HEK293 (cell line): ENCODE results near the gene JPH2.

ENCODE experiments used
- CTCF ChIA-PET: fragments of 350-600 bp; formaldehyde crosslinking; extraction: SDS; loops from one replicate; lab custom pipeline; 2021; ENCODE audit warnings: antibody characterized with exemption; lab: Yijun Ruan, JAX
- POLR2A ChIA-PET: fragments of 300-600 bp; formaldehyde crosslinking; extraction: SDS; loops from one replicate; lab custom pipeline; 2020; ENCODE audit warnings: antibody characterized with exemption, inconsistent platforms; lab: Yijun Ruan, JAX
- H3K27ac ChIP-seq: fragments of 200-500 bp; sonication (Bioruptor generic); 2 replicates; pipeline ENCODE4 v1.5.1; 2014; ENCODE audit warnings: low read depth, low read length, control low read depth, inconsistent platforms; ENCODE audit errors: extremely low read depth
- H3K36me3 ChIP-seq, 2 experiments: fragments of 200-500 bp in 1 of 2; sonication (Bioruptor generic) in 1 of 2; 1 replicate in 1 of 2; 2 replicates in 1 of 2; pipeline ENCODE4 v1.5.1; 2014 to 2017; ENCODE audit warnings: inconsistent platforms in 2 of 2, low read length in 2 of 2; ENCODE audit not compliant: control insufficient read depth in 2 of 2, insufficient read depth in 1 of 2
- H3K4me1 ChIP-seq: fragments of 200-500 bp; sonication (Bioruptor generic); 2 replicates; pipeline ENCODE4 v1.5.1; 2014; ENCODE audit warnings: mild to moderate bottlenecking, low read length, inconsistent platforms; ENCODE audit not compliant: control insufficient read depth, insufficient read depth
- H3K4me3 ChIP-seq: 2 replicates; pipeline ENCODE4 v1.5.1; 2011; ENCODE audit warnings: low read depth, mild to moderate bottlenecking, control low read depth, low read length, moderate library complexity
- H3K9me3 ChIP-seq: fragments of 200-500 bp; sonication (Bioruptor generic); 2 replicates; pipeline ENCODE4 v1.5.1; 2014; ENCODE audit warnings: low read depth, low read length, inconsistent platforms; ENCODE audit not compliant: control insufficient read depth, insufficient read depth
- KLF10 ChIP-seq: fragments of 450-650 bp; IDR thresholded peaks from 2 replicates; pipeline ENCODE4 v1.5.1; 2018; ENCODE audit warnings: missing biosample characterization, mild to moderate bottlenecking, missing genetic modification characterization
- KLF7 ChIP-seq: fragments of 450-650 bp; formaldehyde crosslinking; IDR thresholded peaks from 2 replicates; pipeline ENCODE4 v1.5.1; 2016; ENCODE audit warnings: missing biosample characterization, missing genetic modification characterization, borderline replicate concordance
- KLF8 ChIP-seq: fragments of 450-650 bp; formaldehyde crosslinking; IDR thresholded peaks from 2 replicates; pipeline ENCODE4 v1.5.1; 2016; ENCODE audit warnings: missing biosample characterization, missing genetic modification characterization
- SCRT1 ChIP-seq: fragments of 450-650 bp; formaldehyde crosslinking; IDR thresholded peaks from 2 replicates; pipeline ENCODE4 v1.5.1; 2016; ENCODE audit warnings: missing biosample characterization, missing genetic modification characterization, borderline replicate concordance
- SP2 ChIP-seq: fragments of 450-650 bp; formaldehyde crosslinking; IDR thresholded peaks from 2 replicates; pipeline ENCODE4 v1.5.1; 2016; ENCODE audit warnings: missing biosample characterization, missing genetic modification characterization
- TRIM28 ChIP-seq: IDR thresholded peaks from 2 replicates; pipeline ENCODE4 v1.6.1; 2011; ENCODE audit warnings: low read length, control low read depth, borderline replicate concordance
- YY1 ChIP-seq: fragments of 450-650 bp; formaldehyde crosslinking; IDR thresholded peaks from 2 replicates; pipeline ENCODE4 v1.5.1; 2018; ENCODE audit warnings: missing biosample characterization, missing genetic modification characterization
- YY2 ChIP-seq: fragments of 450-650 bp; formaldehyde crosslinking; IDR thresholded peaks from 2 replicates; pipeline ENCODE4 v1.5.1; 2016; ENCODE audit warnings: missing biosample characterization, missing genetic modification characterization
- ZFHX2 ChIP-seq: fragments of 450-650 bp; formaldehyde crosslinking; conservative IDR thresholded peaks from 2 replicates; pipeline ENCODE4 v1.5.1; 2016; ENCODE audit warnings: missing biosample characterization, missing genetic modification characterization
- ZFP69B ChIP-seq: fragments of 450-650 bp; formaldehyde crosslinking; IDR thresholded peaks from 2 replicates; pipeline ENCODE4 v1.5.1; 2016; ENCODE audit warnings: missing biosample characterization, missing genetic modification characterization
- ZIC2 ChIP-seq: fragments of 450-650 bp; formaldehyde crosslinking; IDR thresholded peaks from 2 replicates; pipeline ENCODE4 v1.5.1; 2016; ENCODE audit warnings: missing biosample characterization, missing genetic modification characterization
- ZNF10 ChIP-seq: fragments of 450-650 bp; formaldehyde crosslinking; IDR thresholded peaks from 2 replicates; pipeline ENCODE4 v1.5.1; 2017; ENCODE audit warnings: missing biosample characterization, missing genetic modification characterization
- ZNF121 ChIP-seq: fragments of 450-650 bp; formaldehyde crosslinking; IDR thresholded peaks from 2 replicates; pipeline ENCODE4 v1.5.1; 2016; ENCODE audit warnings: missing biosample characterization, missing genetic modification characterization
- ZNF132 ChIP-seq: fragments of 450-650 bp; formaldehyde crosslinking; IDR thresholded peaks from 2 replicates; pipeline ENCODE4 v1.5.1; 2017; ENCODE audit warnings: missing biosample characterization, missing genetic modification characterization, borderline replicate concordance
- ZNF16 ChIP-seq: fragments of 450-650 bp; formaldehyde crosslinking; IDR thresholded peaks from 2 replicates; pipeline ENCODE4 v1.5.1; 2016; ENCODE audit warnings: low read depth, missing biosample characterization, missing genetic modification characterization
- ZNF175 ChIP-seq: fragments of 450-650 bp; formaldehyde crosslinking; IDR thresholded peaks from 2 replicates; pipeline ENCODE4 v1.5.1; 2016; ENCODE audit warnings: missing biosample characterization, missing genetic modification characterization
- ZNF2 ChIP-seq: fragments of 450-650 bp; formaldehyde crosslinking; IDR thresholded peaks from 2 replicates; pipeline ENCODE4 v1.5.1; 2016; ENCODE audit warnings: missing biosample characterization, missing genetic modification characterization
- ZNF24 ChIP-seq: fragments of 450-650 bp; formaldehyde crosslinking; IDR thresholded peaks from 2 replicates; pipeline ENCODE4 v1.5.1; 2016; ENCODE audit warnings: missing biosample characterization, missing genetic modification characterization
- ZNF366 ChIP-seq: fragments of 450-650 bp; formaldehyde crosslinking; conservative IDR thresholded peaks from 2 replicates; pipeline ENCODE4 v1.5.1; 2016; ENCODE audit warnings: missing biosample characterization, missing genetic modification characterization
- ZNF548 ChIP-seq: fragments of 450-650 bp; formaldehyde crosslinking; IDR thresholded peaks from 2 replicates; pipeline ENCODE4 v1.5.1; 2016; ENCODE audit warnings: missing biosample characterization, missing genetic modification characterization
- ZNF629 ChIP-seq: fragments of 450-650 bp; formaldehyde crosslinking; IDR thresholded peaks from 2 replicates; pipeline ENCODE4 v1.5.1; 2017; ENCODE audit warnings: missing biosample characterization, missing genetic modification characterization
- ZNF837 ChIP-seq: fragments of 450-650 bp; formaldehyde crosslinking; IDR thresholded peaks from 2 replicates; pipeline ENCODE4 v1.5.1; 2016; ENCODE audit warnings: missing biosample characterization, missing genetic modification characterization
- TF ChIP-seq, protein P1 (sequence below): fragments of 450-650 bp; IDR thresholded peaks from 2 replicates; pipeline ENCODE4 v1.5.1; 2018; ENCODE audit warnings: missing biosample characterization, mild to moderate bottlenecking, missing genetic modification characterization
- TF ChIP-seq, protein P2 (sequence below): IDR thresholded peaks from 2 replicates; pipeline ENCODE4 v1.6.1; 2011; ENCODE audit warnings: mild to moderate bottlenecking, low read depth, low read length, borderline replicate concordance
- TF ChIP-seq, protein P3 (sequence below): fragments of 450-650 bp; formaldehyde crosslinking; IDR thresholded peaks from 2 replicates; pipeline ENCODE4 v1.5.1; 2016; ENCODE audit warnings: missing biosample characterization, missing genetic modification characterization
- TF ChIP-seq, protein P4 (sequence below): fragments of 450-650 bp; formaldehyde crosslinking; IDR thresholded peaks from 2 replicates; pipeline ENCODE4 v1.5.1; 2016; ENCODE audit warnings: missing biosample characterization, missing genetic modification characterization, borderline replicate concordance

The JPH2 gene

DNA sequence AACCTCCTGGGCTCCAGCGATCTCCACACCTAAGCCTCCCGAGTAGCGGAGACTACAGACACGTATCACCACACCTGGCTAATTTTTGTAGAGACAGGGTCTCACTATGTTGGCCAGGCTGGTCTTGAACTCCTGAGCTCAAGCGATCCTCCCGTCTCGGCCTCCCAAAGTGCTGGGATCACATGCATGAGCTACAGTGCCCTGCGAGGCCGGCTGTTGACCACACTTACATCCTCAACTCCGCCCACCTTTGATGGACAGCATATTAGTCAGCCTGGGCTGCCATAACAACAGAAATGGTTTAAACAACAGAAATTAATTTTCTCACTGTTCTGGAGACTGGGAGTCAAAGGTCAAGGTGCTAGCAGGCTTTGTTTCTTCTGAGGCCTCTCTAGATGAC is 107.7 kb downstream of the JPH2 start:
- TF ChIP-seq YY2 (tag by site-specific recombination) (no peak), ZNF175 (tag by site-specific recombination) (no peak), ZNF121 (tag by site-specific recombination) (peak; percentile 23; the same call in 1 of the 2 replicates), ZIC2 (tag by site-specific recombination) (no peak), SP2 (tag by site-specific recombination) (no peak)
- TF ChIP-seq, protein P1, sequence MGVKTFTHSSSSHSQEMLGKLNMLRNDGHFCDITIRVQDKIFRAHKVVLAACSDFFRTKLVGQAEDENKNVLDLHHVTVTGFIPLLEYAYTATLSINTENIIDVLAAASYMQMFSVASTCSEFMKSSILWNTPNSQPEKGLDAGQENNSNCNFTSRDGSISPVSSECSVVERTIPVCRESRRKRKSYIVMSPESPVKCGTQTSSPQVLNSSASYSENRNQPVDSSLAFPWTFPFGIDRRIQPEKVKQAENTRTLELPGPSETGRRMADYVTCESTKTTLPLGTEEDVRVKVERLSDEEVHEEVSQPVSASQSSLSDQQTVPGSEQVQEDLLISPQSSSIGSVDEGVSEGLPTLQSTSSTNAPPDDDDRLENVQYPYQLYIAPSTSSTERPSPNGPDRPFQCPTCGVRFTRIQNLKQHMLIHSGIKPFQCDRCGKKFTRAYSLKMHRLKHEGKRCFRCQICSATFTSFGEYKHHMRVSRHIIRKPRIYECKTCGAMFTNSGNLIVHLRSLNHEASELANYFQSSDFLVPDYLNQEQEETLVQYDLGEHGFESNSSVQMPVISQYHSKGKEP, result no peak
- TF ChIP-seq, protein P2, sequence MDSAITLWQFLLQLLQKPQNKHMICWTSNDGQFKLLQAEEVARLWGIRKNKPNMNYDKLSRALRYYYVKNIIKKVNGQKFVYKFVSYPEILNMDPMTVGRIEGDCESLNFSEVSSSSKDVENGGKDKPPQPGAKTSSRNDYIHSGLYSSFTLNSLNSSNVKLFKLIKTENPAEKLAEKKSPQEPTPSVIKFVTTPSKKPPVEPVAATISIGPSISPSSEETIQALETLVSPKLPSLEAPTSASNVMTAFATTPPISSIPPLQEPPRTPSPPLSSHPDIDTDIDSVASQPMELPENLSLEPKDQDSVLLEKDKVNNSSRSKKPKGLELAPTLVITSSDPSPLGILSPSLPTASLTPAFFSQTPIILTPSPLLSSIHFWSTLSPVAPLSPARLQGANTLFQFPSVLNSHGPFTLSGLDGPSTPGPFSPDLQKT, result no peak
- H3K4me1 ChIP-seq, result no peaks in the 10 kb centered on the region
- H3K9me3 ChIP-seq, result no peaks in the 10 kb centered on the region
- H3K4me3 ChIP-seq, result no peak overlapping the region
- ChIA-PET CTCF (interaction anchor here (1.2 to 7.2 kb wide), 5 partner anchors 13 to 630 kb away, joined by 3 to 105 read pairs (median 4); no protein-coding TSS in a partner anchor), POLR2A (no interaction called here)
- no peak overlapping the region for H3K27ac ChIP-seq
- no peaks in the 10 kb centered on the region for H3K36me3 ChIP-seq

DNA sequence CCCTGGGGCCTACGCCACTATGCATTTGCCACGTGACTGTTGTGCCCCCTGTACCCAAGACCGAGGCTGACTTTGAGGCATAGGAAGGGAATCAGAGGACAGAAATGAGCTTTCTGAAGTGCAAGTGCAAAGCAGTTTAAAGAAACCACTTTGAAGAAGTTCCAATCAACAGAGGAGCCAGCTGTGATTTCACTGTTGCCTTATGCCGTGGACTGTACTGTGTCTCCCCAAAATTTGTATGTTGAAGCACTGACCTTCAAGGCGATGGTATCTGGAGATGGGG is 111.1 kb downstream of the JPH2 start:
- POLR2A ChIA-PET, result no interaction called here
- Histone ChIP-seq H3K9me3 (no peaks in the 10 kb centered on the region), H3K36me3 (no peaks in the 10 kb centered on the region), H3K4me3 (no peak overlapping the region)
- TF ChIP-seq ZNF132 (tag by site-specific recombination), result no peak
- TF ChIP-seq ZNF24 (tag by site-specific recombination), result no peak
- TF ChIP-seq KLF7 (tag by site-specific recombination), result no peak
- no peak for TF ChIP-seq ZNF10 (tag by site-specific recombination)
- TF ChIP-seq, protein P3, sequence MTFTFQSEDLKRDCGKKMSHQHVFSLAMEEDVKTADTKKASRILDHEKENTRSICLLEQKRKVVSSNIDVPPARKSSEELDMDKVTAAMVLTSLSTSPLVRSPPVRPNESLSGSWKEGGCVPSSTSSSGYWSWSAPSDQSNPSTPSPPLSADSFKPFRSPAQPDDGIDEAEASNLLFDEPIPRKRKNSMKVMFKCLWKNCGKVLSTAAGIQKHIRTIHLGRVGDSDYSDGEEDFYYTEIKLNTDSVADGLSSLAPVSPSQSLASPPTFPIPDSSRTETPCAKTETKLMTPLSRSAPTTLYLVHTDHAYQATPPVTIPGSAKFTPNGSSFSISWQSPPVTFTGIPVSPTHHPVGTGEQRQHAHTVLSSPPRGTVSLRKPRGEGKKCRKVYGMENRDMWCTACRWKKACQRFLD (tag by site-specific recombination), result no peak
- TF ChIP-seq ZNF366 (tag by site-specific recombination), result no peak
- TF ChIP-seq, all 188 proteins: peak for 0
- CTCF ChIA-PET, result interaction anchor here (0.6 kb wide), 1 partner anchor 27 kb away, joined by 3 read pairs; no protein-coding TSS in a partner anchor
- no peak overlapping the region for H3K27ac ChIP-seq
- H3K4me1 ChIP-seq, result no peaks in the 10 kb centered on the region

DNA sequence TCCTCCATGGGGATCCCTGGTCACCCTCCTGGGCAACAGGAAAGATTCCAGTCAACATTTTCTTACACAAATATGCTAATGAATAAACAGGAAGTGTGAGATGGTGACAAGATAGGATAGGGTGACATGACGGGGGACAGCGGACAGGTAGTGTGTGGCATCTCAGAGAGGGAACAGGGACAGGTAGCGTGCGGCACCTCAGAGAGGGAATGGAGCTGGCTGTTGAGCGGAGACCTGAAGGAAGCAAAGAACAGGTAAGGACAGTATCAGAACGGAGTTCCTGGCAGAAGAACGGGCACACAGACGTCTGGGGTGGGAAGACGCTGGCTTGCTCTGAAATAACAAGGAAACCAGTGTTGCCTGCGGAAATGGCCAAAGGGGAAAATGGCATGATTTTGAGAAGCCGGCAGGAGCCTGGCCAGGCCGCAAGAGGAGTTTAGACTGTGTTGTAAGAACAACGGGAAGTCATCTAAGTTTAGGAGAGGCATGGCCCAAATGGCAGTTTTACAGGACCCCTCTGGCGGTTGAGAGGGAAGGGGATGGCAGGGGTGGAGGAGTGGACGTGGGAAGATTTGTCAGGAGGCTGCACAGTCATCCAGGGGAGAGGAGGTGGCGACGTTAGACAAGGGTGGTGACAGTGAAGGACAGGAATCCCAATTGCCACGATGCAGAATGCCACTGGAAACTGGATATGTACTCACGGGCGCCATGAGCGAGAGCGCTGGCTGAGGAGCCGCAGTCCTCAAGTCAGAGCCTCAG is 111.6 kb downstream of the JPH2 start:
- CTCF ChIA-PET, result interaction anchor here (0.5 to 0.6 kb wide), 2 partner anchors 27 to 327 kb away, joined by 3 read pairs; no protein-coding TSS in a partner anchor
- H3K9me3 ChIP-seq, result no peaks in the 10 kb centered on the region
- H3K4me3 ChIP-seq, result no peak overlapping the region
- POLR2A ChIA-PET, result no interaction called here
- no peaks in the 10 kb centered on the region for H3K4me1 ChIP-seq
- H3K36me3 ChIP-seq, result no peaks in the 10 kb centered on the region
- H3K27ac ChIP-seq, result no peak overlapping the region
- TF ChIP-seq, protein P4, sequence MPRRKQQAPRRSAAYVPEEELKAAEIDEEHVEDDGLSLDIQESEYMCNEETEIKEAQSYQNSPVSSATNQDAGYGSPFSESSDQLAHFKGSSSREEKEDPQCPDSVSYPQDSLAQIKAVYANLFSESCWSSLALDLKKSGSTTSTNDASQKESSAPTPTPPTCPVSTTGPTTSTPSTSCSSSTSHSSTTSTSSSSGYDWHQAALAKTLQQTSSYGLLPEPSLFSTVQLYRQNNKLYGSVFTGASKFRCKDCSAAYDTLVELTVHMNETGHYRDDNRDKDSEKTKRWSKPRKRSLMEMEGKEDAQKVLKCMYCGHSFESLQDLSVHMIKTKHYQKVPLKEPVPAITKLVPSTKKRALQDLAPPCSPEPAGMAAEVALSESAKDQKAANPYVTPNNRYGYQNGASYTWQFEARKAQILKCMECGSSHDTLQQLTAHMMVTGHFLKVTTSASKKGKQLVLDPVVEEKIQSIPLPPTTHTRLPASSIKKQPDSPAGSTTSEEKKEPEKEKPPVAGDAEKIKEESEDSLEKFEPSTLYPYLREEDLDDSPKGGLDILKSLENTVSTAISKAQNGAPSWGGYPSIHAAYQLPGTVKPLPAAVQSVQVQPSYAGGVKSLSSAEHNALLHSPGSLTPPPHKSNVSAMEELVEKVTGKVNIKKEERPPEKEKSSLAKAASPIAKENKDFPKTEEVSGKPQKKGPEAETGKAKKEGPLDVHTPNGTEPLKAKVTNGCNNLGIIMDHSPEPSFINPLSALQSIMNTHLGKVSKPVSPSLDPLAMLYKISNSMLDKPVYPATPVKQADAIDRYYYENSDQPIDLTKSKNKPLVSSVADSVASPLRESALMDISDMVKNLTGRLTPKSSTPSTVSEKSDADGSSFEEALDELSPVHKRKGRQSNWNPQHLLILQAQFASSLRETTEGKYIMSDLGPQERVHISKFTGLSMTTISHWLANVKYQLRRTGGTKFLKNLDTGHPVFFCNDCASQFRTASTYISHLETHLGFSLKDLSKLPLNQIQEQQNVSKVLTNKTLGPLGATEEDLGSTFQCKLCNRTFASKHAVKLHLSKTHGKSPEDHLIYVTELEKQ (tag by site-specific recombination), result no peak
- TF ChIP-seq ZNF16 (tag by site-specific recombination), result no peak
- no peak for TF ChIP-seq ZNF837
- no peak for TF ChIP-seq ZNF548 (tag by site-specific recombination)
- no peak for TF ChIP-seq YY1
- no peak for TF ChIP-seq ZFP69B
- TF ChIP-seq SCRT1 (tag by site-specific recombination), result no peak
- TF ChIP-seq KLF8 (tag by site-specific recombination), result no peak
- TF ChIP-seq ZNF629 (tag by site-specific recombination), result no peak
- TF ChIP-seq KLF10, result no peak
- TF ChIP-seq ZFHX2 (tag by site-specific recombination), result no peak
- TF ChIP-seq TRIM28, result no peak
- no peak for TF ChIP-seq ZNF2
